Left renal cortex interstitium (tissue), 4 donors: ENCODE data around the gene TESK1. TPM values are rescaled to one million over a fixed set of nuclear protein-coding genes. Genes with fewer than 3 reads are reported as not detected.
A peak's percentile ranks its signal among the peaks of the same experiment; 100 is the strongest.
"Not testable (repeated sequence)": the region's sequence is repeated elsewhere in the genome, so short reads cannot be mapped to it uniquely, and the experiment has no call there.

Source experiments
- DNase-seq, 4 donors: peaks; one replicate each; pipeline ENCODE4 v3.0.0-alpha.2; 2013; ENCODE audit warnings: low read depth in 4 of 4, low spot score in 2 of 4, missing footprints in 1 of 4
- polyA plus RNA-seq, 4 donors: library from polyadenylated mRNA; unstranded; fragments of 120-200 nt; gene quantifications; one replicate each; pipeline ENCODE4 v1.2.1, GENCODE V29; 2013; ENCODE audit not compliant: insufficient read length in 4 of 4

Gene TESK1
- polyA plus RNA-seq, 4 donors, result 29.4 to 51.9 (median 41.7) TPM

- no peak for DNase-seq
These were observed 6.3 kb downstream of the TESK1 start for GRCh38 chr9:35611230-35611797.

GRCh38 chr9:35612066-35612465, 7.0 kb downstream of the TESK1 start:
- not testable (repeated sequence) for DNase-seq

GRCh38 chr9:35612843-35613242, 7.8 kb downstream of the TESK1 start:
- DNase-seq, result no peak

- no peak for DNase-seq
These were observed 11.1 kb downstream of the TESK1 start for GRCh38 chr9:35615981-35616680.

GRCh38 chr9:35616681-35617459, 11.8 kb downstream of the TESK1 start:
- DNase-seq, result peak in 1 of 4 donors; percentile 43

GRCh38 chr9:35617548-35617947, 12.5 kb downstream of the TESK1 start:
- DNase-seq, result no peak

- DNase-seq, result no peak
These were observed 13.3 kb downstream of the TESK1 start, which contains the start of gene CD72 for GRCh38 chr9:35618325-35618727. TSS of gene CD72 (minus strand) at chr9:35618413. CDS start at chr9:35618303, 110 bp downstream.

- no peak for DNase-seq
These were observed 14.1 kb downstream of the TESK1 start for GRCh38 chr9:35618854-35619799.

GRCh38 chr9:35619800-35620158, 14.7 kb downstream of the TESK1 start:
- no peak for DNase-seq

GRCh38 chr9:35627575-35627974, 22.5 kb downstream of the TESK1 start:
- no peak for DNase-seq

GRCh38 chr9:35628389-35628991, 23.4 kb downstream of the TESK1 start:
- DNase-seq, result no peak

GRCh38 chr9:35629597-35629996, 24.5 kb downstream of the TESK1 start:
- DNase-seq, result no peak

GRCh38 chr9:35635730-35636129, 30.7 kb downstream of the TESK1 start:
- no peak for DNase-seq

GRCh38 chr9:35636135-35636876, 31.2 kb downstream of the TESK1 start:
- DNase-seq, result no peak

GRCh38 chr9:35636877-35637246, 31.8 kb downstream of the TESK1 start:
- DNase-seq, result not testable (repeated sequence)

GRCh38 chr9:35637427-35637955, 32.4 kb downstream of the TESK1 start:
- DNase-seq, result not testable (repeated sequence)

GRCh38 chr9:35638751-35639150, 33.7 kb downstream of the TESK1 start:
- DNase-seq, result not testable (repeated sequence)

- not testable (repeated sequence) for DNase-seq
These were observed 34.2 kb downstream of the TESK1 start for GRCh38 chr9:35639225-35639624.

GRCh38 chr9:35639631-35640030, 34.6 kb downstream of the TESK1 start:
- DNase-seq, result no peak
